Measurements from ENCODE around the gene TMPRSS9.

Gene TMPRSS9

DNA sequence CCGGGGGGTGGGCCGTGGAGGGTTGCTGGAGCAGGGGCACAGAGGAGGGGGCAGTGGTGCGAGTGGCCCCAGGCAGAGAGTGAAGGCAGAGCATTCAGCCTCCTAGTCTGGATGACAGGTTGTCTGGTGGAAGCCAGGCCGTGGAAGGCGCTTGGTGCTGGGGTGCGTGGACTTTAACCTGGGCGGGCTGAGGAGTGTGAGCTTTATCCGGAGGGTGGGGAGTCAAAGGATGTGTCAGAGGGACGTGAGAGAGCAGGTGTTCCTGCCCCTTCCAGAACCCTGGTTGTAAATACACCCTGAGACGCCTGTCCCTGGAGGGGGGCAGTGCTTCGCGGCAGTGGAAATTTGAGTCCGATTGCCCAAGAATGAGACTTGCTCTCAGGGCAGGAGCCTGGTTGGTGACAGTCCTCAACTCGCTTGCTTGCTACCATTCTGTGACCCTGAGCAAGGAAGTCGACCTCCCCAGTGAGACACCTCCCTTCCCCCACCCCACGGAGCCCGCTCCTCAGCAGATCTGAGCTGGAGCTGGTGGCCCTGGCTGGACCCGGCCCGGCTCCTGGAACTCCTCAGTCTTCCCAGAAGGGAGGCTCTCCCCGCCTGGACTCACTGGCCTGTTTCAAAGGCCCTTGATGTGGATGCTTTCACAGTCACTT is 29.3 kb upstream of the TMPRSS9 start:
- Histone ChIP-seq H3K27me3 (ENCODE audit: control insufficient read depth, insufficient read depth, low read length) (no peaks in the 10 kb centered on the region), H3K4me3 (ENCODE audit: low read length) (peak overlapping the region; percentile 60), H3K36me3 (ENCODE audit: control insufficient read depth, insufficient read depth, low read length) (no peaks in the 10 kb centered on the region), H3K9me3 (ENCODE audit: control insufficient read depth, low read length) (no peaks in the 10 kb centered on the region), H3K9ac (ENCODE audit: low read length) (peak overlapping the region; percentile 76), H3K4me1 (ENCODE audit: control insufficient read depth, insufficient read depth, low read length) (peaks cover 60% of the 10 kb centered on the region)

DNA sequence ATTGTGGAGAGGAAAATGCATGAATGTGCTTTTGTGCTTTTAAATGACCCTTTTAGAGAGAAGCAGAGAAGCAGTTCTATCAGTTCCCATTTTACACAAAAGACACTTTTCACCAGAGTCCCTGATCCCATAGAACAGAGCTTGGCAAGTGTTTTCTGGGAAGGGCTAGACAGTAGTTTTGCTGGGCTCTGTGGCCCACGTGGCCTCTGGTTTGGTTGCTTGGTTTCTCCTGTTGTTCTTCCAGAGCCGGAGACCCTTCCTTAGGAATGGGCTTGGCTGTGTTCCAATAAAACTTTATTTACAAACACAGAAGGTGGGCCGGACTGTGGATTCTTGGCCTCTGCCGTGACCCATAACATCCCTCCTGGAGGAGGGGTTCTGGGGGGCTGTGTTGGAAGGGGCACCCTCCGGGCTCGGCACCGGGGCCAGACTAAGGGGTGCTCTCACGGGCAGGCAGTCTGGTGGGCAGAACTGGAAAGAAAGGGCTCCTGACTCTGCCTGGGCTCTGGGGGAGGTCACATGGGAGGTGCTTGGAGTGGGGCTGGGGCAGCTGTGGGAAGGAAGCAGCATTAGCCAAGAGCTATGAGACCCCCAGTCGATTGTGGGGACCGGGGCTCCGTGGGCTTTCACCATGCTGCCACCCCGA is 28.3 kb upstream of the TMPRSS9 start:
- Histone ChIP-seq H3K36me3 (ENCODE audit: control insufficient read depth, insufficient read depth, low read length) (no peaks in the 10 kb centered on the region), H3K9ac (ENCODE audit: low read length) (peak overlapping the region; percentile 76), H3K27me3 (ENCODE audit: control insufficient read depth, insufficient read depth, low read length) (no peaks in the 10 kb centered on the region), H3K4me3 (ENCODE audit: low read length) (peak overlapping the region; percentile 60), H3K4me1 (ENCODE audit: control insufficient read depth, insufficient read depth, low read length) (peaks cover 58% of the 10 kb centered on the region), H3K9me3 (ENCODE audit: control insufficient read depth, low read length) (no peaks in the 10 kb centered on the region)

DNA sequence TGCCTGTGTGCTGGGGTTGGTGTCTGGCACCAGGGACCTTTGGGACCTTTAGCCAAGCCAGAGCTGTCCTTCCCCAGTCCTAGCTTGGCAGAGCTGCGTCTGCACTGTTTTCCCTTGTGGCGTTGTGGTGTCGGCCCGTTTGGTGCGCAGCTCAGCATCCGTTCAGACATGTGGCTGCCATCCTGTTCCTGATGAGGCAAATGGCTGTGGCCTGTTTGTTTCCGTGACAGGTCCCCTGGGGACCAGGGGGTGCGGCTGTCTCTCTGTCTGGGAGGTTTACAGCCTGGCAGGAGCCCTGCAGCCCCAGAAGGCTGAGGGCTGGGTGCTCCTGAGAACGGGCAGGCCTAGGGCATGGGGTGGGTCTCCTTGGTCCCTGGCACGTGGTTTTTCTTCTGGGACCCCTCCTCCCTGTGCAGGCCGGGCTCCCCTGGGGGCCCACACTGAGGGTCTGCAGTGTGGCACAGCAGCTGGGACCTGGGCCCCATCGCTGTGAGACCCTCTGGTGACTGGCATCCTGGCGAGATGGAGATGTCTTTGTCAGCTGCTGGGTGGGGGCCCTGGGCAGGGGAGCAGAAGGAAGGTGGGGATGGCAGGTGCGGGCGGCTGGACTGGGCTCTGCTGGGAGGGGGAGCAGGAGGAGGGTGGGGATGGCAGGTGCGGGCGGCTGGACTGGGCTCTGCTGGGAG is 27.6 kb upstream of the TMPRSS9 start:
- no peaks in the 10 kb centered on the region for H3K9me3 ChIP-seq (ENCODE audit: control insufficient read depth, low read length)
- H3K4me1 ChIP-seq (ENCODE audit: control insufficient read depth, insufficient read depth, low read length), result peaks cover 50% of the 10 kb centered on the region
- no peaks in the 10 kb centered on the region for H3K27me3 ChIP-seq (ENCODE audit: control insufficient read depth, insufficient read depth, low read length)
- H3K36me3 ChIP-seq (ENCODE audit: control insufficient read depth, insufficient read depth, low read length), result no peaks in the 10 kb centered on the region
- H3K9ac ChIP-seq (ENCODE audit: low read length), result peak overlapping the region; percentile 53
- no peak overlapping the region for H3K4me3 ChIP-seq (ENCODE audit: low read length)

DNA sequence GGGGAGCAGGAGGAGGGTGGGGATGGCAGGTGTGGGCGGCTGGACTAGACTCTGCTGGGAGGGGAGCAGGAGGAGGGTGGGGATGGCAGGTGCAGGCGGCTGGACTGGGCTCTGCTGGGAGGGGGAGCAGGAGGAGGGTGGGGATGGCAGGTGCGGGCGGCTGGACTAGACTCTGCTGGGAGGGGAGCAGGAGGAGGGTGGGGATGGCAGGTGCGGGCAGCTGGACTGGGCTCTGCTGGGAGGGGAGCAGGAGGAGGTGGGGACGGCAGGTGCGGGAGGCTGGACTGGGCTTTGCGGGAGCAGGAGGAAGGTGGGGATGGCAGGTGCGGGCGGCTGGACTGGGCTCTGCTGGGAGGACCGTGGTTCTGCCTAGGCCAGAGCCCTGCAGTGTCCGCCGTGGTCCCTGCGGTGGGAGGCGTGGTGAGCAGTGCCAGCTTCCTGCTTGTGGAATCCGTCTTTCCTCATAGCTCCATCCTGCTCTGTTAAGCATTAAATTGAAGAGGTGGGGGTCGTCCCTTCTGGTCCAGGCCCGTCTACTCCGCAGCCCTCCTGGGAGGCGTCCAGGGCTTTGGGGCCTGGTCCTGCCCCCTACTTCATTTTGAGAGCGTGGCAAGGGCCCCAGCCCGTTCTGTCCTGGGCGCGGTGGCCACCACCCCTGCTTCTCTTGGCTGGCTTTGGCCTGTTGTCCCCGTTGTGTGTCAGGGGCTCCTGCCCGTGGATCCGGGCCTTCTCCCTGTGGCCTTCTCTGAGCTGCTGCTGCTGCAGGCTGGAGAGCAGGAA is 26.8 kb upstream of the TMPRSS9 start:
- Histone ChIP-seq H3K36me3 (ENCODE audit: control insufficient read depth, insufficient read depth, low read length) (no peaks in the 10 kb centered on the region), H3K9me3 (ENCODE audit: control insufficient read depth, low read length) (no peaks in the 10 kb centered on the region), H3K9ac (ENCODE audit: low read length) (peak overlapping the region; percentile 65), H3K4me1 (ENCODE audit: control insufficient read depth, insufficient read depth, low read length) (peaks cover 48% of the 10 kb centered on the region), H3K27me3 (ENCODE audit: control insufficient read depth, insufficient read depth, low read length) (no peaks in the 10 kb centered on the region), H3K4me3 (ENCODE audit: low read length) (no peak overlapping the region)

DNA sequence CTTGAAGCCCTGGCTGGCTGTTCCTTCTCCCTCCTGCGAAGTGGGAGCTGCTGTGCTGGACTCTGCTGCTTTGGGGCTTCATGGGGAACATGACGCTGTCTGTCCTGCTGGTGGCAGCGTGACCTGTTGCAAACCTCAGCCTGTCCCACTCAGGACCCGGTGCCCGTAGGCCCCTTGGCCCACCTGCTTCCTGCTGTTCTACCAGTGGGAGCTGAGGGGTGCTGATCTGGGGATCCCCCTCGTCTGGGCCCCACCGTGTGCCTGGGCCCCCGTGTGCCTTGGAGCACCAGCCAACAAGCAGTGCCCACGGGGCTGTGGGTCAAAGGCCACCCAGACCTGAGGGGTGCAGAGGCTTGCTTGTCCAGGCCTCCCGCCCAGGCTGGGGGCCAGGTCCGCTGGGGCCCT is 26.3 kb upstream of the TMPRSS9 start:
- H3K4me3 ChIP-seq (ENCODE audit: low read length), result no peak overlapping the region
- H3K9me3 ChIP-seq (ENCODE audit: control insufficient read depth, low read length), result no peaks in the 10 kb centered on the region
- H3K9ac ChIP-seq (ENCODE audit: low read length), result peak overlapping the region; percentile 65
- H3K27me3 ChIP-seq (ENCODE audit: control insufficient read depth, insufficient read depth, low read length), result no peaks in the 10 kb centered on the region
- H3K4me1 ChIP-seq (ENCODE audit: control insufficient read depth, insufficient read depth, low read length), result peaks cover 48% of the 10 kb centered on the region
- no peaks in the 10 kb centered on the region for H3K36me3 ChIP-seq (ENCODE audit: control insufficient read depth, insufficient read depth, low read length)

DNA sequence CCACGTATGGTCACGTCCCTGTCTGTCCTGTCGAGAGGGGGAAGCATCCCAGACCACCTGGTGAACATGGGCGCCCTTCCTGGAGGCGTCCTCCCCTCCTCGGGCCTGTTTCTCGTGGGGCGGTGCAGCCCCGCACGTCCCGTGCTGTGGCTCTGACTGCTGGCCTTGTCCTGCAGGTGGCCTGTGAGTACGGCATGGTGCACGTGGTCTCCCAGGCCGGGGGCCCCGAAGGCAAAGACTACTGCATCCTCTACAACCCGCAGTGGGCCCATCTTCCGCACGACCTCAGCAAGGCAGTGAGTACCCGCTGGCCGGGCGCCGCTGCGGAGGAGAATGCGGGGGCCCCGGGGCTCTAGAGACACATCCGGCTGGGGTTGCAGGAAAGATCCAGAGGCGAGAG is 25.6 kb upstream of the TMPRSS9 start:
- H3K4me3 ChIP-seq (ENCODE audit: low read length), result no peak overlapping the region
- peaks cover 54% of the 10 kb centered on the region for H3K4me1 ChIP-seq (ENCODE audit: control insufficient read depth, insufficient read depth, low read length)
- H3K9ac ChIP-seq (ENCODE audit: low read length), result peak overlapping the region; percentile 65
- no peaks in the 10 kb centered on the region for H3K36me3 ChIP-seq (ENCODE audit: control insufficient read depth, insufficient read depth, low read length)
- no peaks in the 10 kb centered on the region for H3K9me3 ChIP-seq (ENCODE audit: control insufficient read depth, low read length)
- H3K27me3 ChIP-seq (ENCODE audit: control insufficient read depth, insufficient read depth, low read length), result no peaks in the 10 kb centered on the region

DNA sequence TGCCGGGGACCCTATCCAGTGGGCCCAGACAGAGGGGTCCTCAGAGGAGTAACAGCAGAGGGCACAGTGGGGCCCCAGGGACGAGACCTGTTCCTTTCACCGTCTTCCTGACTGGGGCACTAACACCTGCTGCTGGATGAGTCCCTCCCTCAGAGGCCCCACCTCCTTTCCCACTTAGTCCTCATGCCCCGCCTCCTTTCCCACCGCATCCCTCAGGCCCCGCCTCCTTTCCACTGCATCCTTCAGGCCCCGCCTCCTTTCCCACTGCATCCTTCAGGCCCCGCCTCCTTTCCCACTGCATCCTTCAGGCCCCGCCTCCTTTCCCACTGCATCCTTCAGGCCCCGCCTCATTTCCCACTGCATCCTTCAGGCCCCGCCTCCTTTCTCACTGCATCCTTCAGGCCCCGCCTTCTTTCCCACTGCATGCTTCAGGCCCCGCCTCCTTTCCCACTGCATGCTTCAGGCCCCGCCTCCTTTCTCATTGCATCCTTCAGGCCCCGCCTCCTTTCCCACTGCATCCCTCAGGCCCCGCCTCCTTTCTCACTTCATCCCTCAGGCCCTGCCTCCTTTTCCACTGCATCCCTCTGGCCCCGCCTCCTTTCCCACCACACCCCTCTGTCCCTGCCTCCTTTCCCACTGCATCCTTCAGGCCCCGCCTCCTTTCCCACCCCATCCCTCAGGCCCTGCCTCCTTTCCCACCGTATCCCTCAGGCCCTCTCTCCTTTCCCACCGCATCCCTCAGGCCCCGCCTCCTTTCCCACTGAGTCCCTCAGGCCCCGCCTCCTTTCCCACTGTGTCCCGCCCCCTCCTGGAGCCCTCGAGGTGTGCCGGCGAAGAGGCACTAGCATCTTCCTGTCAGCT is 24.8 kb upstream of the TMPRSS9 start:
- H3K9ac ChIP-seq (ENCODE audit: low read length), result no peak overlapping the region
- peaks cover 55% of the 10 kb centered on the region for H3K4me1 ChIP-seq (ENCODE audit: control insufficient read depth, insufficient read depth, low read length)
- no peak overlapping the region for H3K4me3 ChIP-seq (ENCODE audit: low read length)
- H3K27me3 ChIP-seq (ENCODE audit: control insufficient read depth, insufficient read depth, low read length), result no peaks in the 10 kb centered on the region
- H3K36me3 ChIP-seq (ENCODE audit: control insufficient read depth, insufficient read depth, low read length), result no peaks in the 10 kb centered on the region
- no peaks in the 10 kb centered on the region for H3K9me3 ChIP-seq (ENCODE audit: control insufficient read depth, low read length)

DNA sequence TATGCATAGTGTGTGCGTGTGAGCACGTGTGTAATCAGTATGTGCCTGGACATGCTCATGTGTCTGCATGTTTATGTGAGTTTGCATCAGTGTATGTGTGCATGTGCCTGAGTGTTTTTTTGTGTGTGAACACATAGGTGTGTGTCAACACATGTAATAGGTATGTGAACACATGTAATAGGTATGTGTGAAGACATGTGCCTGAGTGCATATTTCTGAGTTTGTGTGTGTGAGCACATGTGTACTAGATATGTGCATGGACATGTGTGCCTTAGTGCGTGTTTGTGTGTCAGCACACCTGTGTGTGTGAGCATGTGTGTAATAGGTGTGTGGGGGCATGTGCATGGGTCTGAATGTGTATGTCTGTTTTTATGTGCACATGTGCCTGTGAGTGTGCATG is 24.2 kb upstream of the TMPRSS9 start:
- Histone ChIP-seq H3K36me3 (ENCODE audit: control insufficient read depth, insufficient read depth, low read length) (no peaks in the 10 kb centered on the region), H3K4me3 (ENCODE audit: low read length) (no peak overlapping the region), H3K9me3 (ENCODE audit: control insufficient read depth, low read length) (no peaks in the 10 kb centered on the region), H3K27me3 (ENCODE audit: control insufficient read depth, insufficient read depth, low read length) (no peaks in the 10 kb centered on the region), H3K4me1 (ENCODE audit: control insufficient read depth, insufficient read depth, low read length) (peaks cover 48% of the 10 kb centered on the region), H3K9ac (ENCODE audit: low read length) (no peak overlapping the region)

DNA sequence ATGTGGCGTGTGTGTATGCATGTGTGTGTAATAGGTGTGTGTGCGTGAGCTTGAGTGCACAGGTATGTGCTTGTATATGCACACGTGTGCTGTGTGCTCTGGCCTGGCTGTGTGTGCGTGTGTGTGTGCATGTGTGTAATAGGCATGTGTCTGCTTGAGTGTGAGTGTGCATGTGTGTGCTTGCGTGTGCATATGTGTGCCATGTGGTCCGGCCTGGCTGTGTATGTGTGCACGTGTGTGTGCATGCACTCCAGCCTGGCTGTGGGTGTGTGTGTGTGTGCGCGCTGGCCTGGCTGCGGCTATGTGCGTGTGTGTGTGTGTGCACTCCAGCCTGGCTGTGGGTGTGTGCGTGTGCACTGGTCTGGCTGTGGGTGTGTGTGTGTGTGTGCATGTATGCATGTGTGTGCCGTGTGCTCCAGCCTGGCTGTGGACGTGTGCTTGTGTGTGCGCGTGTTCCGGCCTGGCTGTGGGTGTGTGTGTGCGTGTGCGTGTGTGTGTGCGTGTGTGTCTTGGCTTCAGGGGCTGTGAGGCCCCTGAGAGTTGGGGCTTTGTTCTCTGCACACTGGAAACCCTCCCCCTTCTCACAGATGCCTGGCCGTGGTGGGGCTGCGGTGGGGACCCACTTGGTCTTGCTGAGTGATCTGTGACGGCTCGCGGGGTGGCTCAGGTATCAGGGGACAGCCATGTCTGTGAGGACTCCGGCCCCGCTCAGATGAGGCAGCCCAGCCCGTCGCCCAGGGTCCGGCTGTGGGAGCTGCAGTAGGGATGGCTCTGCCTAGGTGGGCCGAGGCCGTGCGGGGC is 23.3 kb upstream of the TMPRSS9 start:
- Histone ChIP-seq H3K4me3 (ENCODE audit: low read length) (no peak overlapping the region), H3K27me3 (ENCODE audit: control insufficient read depth, insufficient read depth, low read length) (no peaks in the 10 kb centered on the region), H3K4me1 (ENCODE audit: control insufficient read depth, insufficient read depth, low read length) (peaks cover 40% of the 10 kb centered on the region), H3K9me3 (ENCODE audit: control insufficient read depth, low read length) (no peaks in the 10 kb centered on the region), H3K36me3 (ENCODE audit: control insufficient read depth, insufficient read depth, low read length) (no peaks in the 10 kb centered on the region), H3K9ac (ENCODE audit: low read length) (no peak overlapping the region)

DNA sequence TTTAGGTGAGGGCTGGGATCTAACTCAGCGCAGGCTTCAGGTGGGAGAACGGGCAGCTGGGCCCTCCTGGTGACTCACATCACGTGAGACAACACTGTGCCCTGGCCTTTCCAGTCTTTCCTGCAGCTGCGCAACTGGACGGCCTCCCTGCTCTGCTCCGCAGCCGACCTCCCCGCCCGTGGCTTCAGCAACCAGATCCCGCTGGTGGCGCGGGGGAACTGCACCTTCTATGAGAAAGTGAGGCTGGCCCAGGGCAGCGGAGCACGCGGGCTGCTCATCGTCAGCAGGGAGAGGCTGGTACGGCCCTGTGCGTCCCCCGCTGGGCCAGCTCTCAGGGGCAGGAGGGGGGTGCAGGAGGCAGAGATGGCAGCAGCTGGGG is 22.7 kb upstream of the TMPRSS9 start:
- Histone ChIP-seq H3K9ac (ENCODE audit: low read length) (no peak overlapping the region), H3K4me3 (ENCODE audit: low read length) (no peak overlapping the region), H3K4me1 (ENCODE audit: control insufficient read depth, insufficient read depth, low read length) (peaks cover 34% of the 10 kb centered on the region), H3K36me3 (ENCODE audit: control insufficient read depth, insufficient read depth, low read length) (no peaks in the 10 kb centered on the region), H3K27me3 (ENCODE audit: control insufficient read depth, insufficient read depth, low read length) (no peaks in the 10 kb centered on the region), H3K9me3 (ENCODE audit: control insufficient read depth, low read length) (no peaks in the 10 kb centered on the region)

Measured in mucosa of stomach (tissue), 1 donor.